Stimulated activated naive CD8-positive, alpha-beta T cell treated with anti-CD3 and anti-CD28 coated beads, Interleukin-15, Interleukin-2, amounts not matched to agents 100 ng/mL and 50 ng/mL, for 24 hours (primary cell): ENCODE measurements around the gene SLC22A5.

Source experiments
- H3K27ac Mint-ChIP-seq: one replicate; pipeline ENCODE4 v1.8.0; 2021; ENCODE audit warnings: mild to moderate bottlenecking, mixed read lengths
- H3K27me3 Mint-ChIP-seq: one replicate; pipeline ENCODE4 v1.8.0; 2021; ENCODE audit warnings: mixed read lengths
- H3K36me3 Mint-ChIP-seq: one replicate; pipeline ENCODE4 v1.8.0; 2021; ENCODE audit warnings: low read depth, mixed read lengths
- H3K4me1 Mint-ChIP-seq: one replicate; pipeline ENCODE4 v1.8.0; 2021; ENCODE audit warnings: low read depth, mixed read lengths
- H3K4me3 Mint-ChIP-seq: one replicate; pipeline ENCODE4 v1.8.0; 2021; ENCODE audit warnings: mild to moderate bottlenecking, mixed read lengths
- H3K9me3 Mint-ChIP-seq: one replicate; pipeline ENCODE4 v1.8.0; 2021; ENCODE audit warnings: mixed read lengths

Gene SLC22A5

GRCh38 chr5:132354381-132355139 is 14.9 kb upstream of the SLC22A5 start:
- Mint-ChIP-seq H3K4me3 (no peak overlapping the region), H3K4me1 (no peaks in the 10 kb centered on the region), H3K36me3 (peaks cover 5% of the 10 kb centered on the region), H3K9me3 (no peaks in the 10 kb centered on the region), H3K27ac (no peak overlapping the region), H3K27me3 (no peaks in the 10 kb centered on the region)

DNA sequence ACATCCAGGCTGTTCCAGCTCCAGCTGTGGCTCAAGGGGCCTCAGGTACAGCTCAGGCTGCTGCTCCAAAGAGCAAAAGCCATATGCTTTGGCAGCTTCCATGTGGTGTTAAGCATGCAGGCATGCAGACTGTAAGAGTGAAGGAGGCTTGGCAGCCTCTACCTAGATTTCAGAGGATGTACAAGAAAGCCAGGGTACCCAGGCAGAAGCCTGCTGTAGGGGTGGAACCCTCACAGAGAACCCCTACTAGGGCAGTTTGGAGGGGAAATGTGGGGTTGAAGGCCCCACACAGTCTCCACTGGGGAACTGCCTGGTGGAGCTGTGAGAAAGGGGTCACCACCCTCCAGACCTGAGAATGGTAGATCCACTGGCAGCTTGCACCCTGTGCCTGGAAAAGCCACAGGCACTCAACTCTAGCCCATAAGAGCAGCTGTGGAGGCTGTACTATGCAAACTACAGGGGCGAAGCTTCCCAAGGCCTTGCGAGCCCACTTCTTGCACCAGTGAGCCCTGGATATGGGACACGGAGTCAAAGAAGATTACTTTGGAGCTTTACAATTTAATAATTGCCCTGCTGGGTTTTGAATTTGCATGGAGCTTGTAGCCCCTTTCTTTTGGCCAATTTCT is 14.3 kb upstream of the SLC22A5 start:
- H3K36me3 Mint-ChIP-seq: no peaks in the 10 kb centered on the region
- no peak overlapping the region for H3K4me3 Mint-ChIP-seq
- no peaks in the 10 kb centered on the region for H3K27me3 Mint-ChIP-seq
- no peaks in the 10 kb centered on the region for H3K9me3 Mint-ChIP-seq
- H3K27ac Mint-ChIP-seq: no peak overlapping the region
- H3K4me1 Mint-ChIP-seq: no peaks in the 10 kb centered on the region

DNA sequence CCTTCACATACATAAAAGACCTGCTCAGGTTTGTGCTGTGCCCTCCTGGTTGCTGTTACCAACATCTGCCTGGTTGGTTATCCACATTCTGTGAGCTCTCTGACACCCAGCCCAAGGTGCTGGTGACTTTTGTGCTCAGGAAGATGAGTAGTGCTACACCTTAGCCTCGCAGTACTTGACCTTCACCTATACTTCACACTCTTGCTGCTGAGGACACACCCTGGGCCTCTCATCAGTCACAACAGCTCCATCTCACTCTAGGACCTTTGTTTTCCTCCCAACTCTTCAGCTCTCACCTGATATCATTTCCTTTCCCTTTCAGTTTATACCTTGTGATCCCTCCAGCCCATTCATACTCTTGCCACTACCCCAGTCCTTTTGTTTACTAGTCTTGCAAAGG is 10.7 kb upstream of the SLC22A5 start:
- no peaks in the 10 kb centered on the region for H3K4me1 Mint-ChIP-seq
- no peaks in the 10 kb centered on the region for H3K27me3 Mint-ChIP-seq
- H3K27ac Mint-ChIP-seq: no peak overlapping the region
- H3K9me3 Mint-ChIP-seq: no peaks in the 10 kb centered on the region
- peaks cover 9% of the 10 kb centered on the region for H3K36me3 Mint-ChIP-seq
- no peak overlapping the region for H3K4me3 Mint-ChIP-seq

GRCh38 chr5:132362086-132362485 is 7.4 kb upstream of the SLC22A5 start:
- H3K27me3 Mint-ChIP-seq: no peaks in the 10 kb centered on the region
- no peaks in the 10 kb centered on the region for H3K9me3 Mint-ChIP-seq
- no peak overlapping the region for H3K4me3 Mint-ChIP-seq
- H3K36me3 Mint-ChIP-seq: peaks cover 17% of the 10 kb centered on the region
- H3K4me1 Mint-ChIP-seq: no peaks in the 10 kb centered on the region
- H3K27ac Mint-ChIP-seq: no peak overlapping the region

DNA sequence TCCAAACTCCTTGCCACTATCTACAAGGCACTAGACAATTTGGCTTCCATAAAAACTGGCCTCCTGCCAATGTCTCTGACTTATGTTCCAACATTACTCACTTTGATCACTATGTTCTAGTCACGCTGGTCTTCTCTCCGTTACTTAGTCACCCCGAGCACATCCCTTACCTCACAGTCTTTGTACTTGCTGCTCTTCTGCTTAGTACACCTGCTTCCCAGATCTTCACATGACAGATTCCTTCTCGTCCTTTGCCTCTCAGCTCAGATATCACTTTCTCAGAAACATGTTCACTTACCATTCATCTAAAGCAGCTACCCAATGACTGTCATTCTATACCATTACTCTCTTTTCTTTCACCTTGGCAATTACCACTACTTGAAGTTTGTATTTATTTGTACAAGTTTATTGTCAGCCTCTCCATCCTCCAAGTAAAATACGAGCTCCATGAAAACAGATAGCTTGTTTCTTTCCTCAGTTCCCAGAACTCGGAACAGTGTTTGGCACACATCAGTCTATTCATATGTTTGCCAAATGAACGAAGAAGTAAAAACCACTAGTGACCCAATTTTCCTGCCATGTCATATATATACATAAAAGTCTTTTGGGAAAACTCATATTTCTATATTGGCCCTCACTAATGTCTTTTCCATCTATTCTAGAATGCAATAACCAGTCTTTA is 5.9 kb upstream of the SLC22A5 start:
- H3K4me3 Mint-ChIP-seq: no peak overlapping the region
- H3K36me3 Mint-ChIP-seq: peaks cover 17% of the 10 kb centered on the region
- H3K4me1 Mint-ChIP-seq: no peaks in the 10 kb centered on the region
- no peaks in the 10 kb centered on the region for H3K9me3 Mint-ChIP-seq
- H3K27ac Mint-ChIP-seq: no peak overlapping the region
- H3K27me3 Mint-ChIP-seq: no peaks in the 10 kb centered on the region

DNA sequence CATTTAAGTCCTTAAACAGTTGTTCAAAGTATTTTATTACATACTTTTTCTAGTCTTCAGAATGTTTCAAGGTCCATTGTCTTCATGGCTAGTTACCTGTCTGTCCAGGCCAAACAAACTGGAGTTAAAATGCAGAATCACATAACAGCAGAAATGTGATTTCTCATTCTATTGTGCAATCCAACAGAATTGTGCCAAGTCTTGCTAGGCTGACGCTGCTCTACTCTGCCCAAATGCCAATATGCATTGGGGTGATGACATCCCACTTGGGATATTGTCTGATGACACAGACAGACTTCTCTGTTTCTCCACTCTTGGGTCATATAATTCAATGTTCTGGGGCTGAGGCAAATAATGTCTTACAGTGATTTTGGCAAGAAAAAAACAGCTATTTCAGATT is 5.2 kb upstream of the SLC22A5 start:
- H3K27ac Mint-ChIP-seq: no peak overlapping the region
- H3K36me3 Mint-ChIP-seq: peaks cover 17% of the 10 kb centered on the region
- no peaks in the 10 kb centered on the region for H3K27me3 Mint-ChIP-seq
- no peak overlapping the region for H3K4me3 Mint-ChIP-seq
- H3K9me3 Mint-ChIP-seq: no peaks in the 10 kb centered on the region
- H3K4me1 Mint-ChIP-seq: peaks cover 5% of the 10 kb centered on the region

DNA sequence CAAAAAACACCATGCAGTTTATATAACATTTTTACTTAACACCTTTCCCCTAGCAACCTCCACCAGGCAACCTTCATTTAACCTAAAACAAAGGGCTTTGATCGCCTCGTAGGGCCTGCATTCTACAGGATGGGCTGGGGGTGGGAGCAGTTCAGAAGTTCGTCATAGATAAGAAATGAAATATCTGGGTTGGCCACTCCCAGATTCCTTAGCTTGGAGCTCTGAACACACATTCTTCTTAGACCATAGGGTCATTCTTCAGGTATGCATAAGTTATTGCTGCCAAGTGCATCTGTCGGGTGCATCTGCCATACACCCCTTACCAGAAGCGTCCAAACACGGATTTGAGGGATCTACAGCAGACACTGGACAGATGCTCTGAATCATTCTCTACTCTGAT is 4.3 kb upstream of the SLC22A5 start:
- H3K36me3 Mint-ChIP-seq: peaks cover 17% of the 10 kb centered on the region
- H3K4me1 Mint-ChIP-seq: peaks cover 5% of the 10 kb centered on the region
- H3K27me3 Mint-ChIP-seq: no peaks in the 10 kb centered on the region
- H3K4me3 Mint-ChIP-seq: no peak overlapping the region
- no peak overlapping the region for H3K27ac Mint-ChIP-seq
- no peaks in the 10 kb centered on the region for H3K9me3 Mint-ChIP-seq

- Mint-ChIP-seq H3K36me3 (peaks cover 13% of the 10 kb centered on the region), H3K4me3 (no peak overlapping the region), H3K9me3 (no peaks in the 10 kb centered on the region), H3K27me3 (no peaks in the 10 kb centered on the region), H3K27ac (no peak overlapping the region), H3K4me1 (peaks cover 30% of the 10 kb centered on the region)
These were observed 1.3 kb upstream of the SLC22A5 start for GRCh38 chr5:132368186-132368585.

- Mint-ChIP-seq H3K36me3 (peaks cover 5% of the 10 kb centered on the region), H3K4me1 (peaks cover 30% of the 10 kb centered on the region), H3K27ac (peak overlapping the region; percentile 56), H3K9me3 (no peaks in the 10 kb centered on the region), H3K27me3 (no peaks in the 10 kb centered on the region), H3K4me3 (peak overlapping the region; percentile 86)
These were observed 470 bp upstream of the SLC22A5 start for GRCh38 chr5:132369007-132369473.

GRCh38 chr5:132370181-132370970 is 866 bp downstream of the SLC22A5 start:
- H3K36me3 Mint-ChIP-seq: no peaks in the 10 kb centered on the region
- no peaks in the 10 kb centered on the region for H3K9me3 Mint-ChIP-seq
- peak overlapping the region; percentile 86 for H3K4me3 Mint-ChIP-seq
- no peaks in the 10 kb centered on the region for H3K27me3 Mint-ChIP-seq
- H3K4me1 Mint-ChIP-seq: peaks cover 30% of the 10 kb centered on the region
- H3K27ac Mint-ChIP-seq: peak overlapping the region; percentile 81

DNA sequence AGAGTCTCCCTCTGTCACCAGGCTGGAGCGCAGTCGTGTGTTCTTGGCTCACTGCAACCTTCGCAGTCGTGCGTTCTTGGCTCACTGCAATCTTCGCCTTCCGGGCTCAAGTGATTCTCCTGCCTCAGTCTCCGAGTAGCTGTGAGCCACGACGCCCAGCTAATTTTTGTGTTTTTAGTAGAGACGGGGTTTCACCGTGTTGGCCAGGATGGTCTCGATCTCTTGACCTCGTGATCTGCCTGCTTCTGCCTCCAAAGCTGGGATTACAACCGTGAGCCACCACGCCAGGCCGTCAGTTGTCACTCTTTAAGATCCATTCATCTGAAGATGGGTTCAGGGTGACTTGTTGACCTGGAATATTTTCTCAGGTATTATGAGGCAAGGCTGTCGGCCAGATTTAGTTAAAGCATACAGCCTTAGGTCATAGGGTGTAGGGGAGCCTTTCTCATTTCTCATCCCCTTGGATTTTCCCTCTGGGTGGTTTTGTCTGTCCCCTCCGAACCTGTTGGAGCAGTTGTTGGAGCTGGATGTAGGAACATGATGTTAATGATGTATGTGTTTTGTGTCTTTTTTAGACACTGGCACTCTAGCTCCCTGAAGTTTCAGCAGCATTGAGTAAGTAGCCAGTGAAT is 1.6 kb downstream of the SLC22A5 start:
- Mint-ChIP-seq H3K36me3 (no peaks in the 10 kb centered on the region), H3K9me3 (no peaks in the 10 kb centered on the region), H3K27me3 (no peaks in the 10 kb centered on the region), H3K4me1 (peaks cover 30% of the 10 kb centered on the region), H3K27ac (peak overlapping the region; percentile 81), H3K4me3 (peak overlapping the region; percentile 86)

DNA sequence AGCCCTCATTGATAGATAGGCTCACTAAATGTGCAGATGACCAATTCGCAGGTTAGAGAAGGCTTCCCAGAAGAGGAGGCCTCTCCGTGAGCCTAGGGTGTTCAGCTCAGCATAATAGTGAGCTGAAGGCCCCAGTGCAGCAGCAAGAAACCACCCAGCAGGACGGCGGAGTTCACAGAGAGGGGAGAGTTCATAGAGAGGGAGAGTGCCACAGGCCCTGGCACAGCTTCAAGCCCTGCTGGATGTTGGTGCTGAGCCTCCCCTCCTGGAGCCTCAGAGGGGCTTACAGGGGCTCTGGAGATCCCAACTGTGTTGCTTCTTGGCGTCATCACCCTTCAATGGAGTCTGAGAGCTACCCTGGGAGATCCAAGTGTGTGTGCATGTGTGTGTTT is 2.1 kb downstream of the SLC22A5 start:
- no peak overlapping the region for H3K27ac Mint-ChIP-seq
- no peaks in the 10 kb centered on the region for H3K27me3 Mint-ChIP-seq
- peaks cover 30% of the 10 kb centered on the region for H3K4me1 Mint-ChIP-seq
- H3K36me3 Mint-ChIP-seq: no peaks in the 10 kb centered on the region
- peak overlapping the region; percentile 86 for H3K4me3 Mint-ChIP-seq
- H3K9me3 Mint-ChIP-seq: no peaks in the 10 kb centered on the region

GRCh38 chr5:132372127-132372526 is 2.6 kb downstream of the SLC22A5 start:
- H3K9me3 Mint-ChIP-seq: no peaks in the 10 kb centered on the region
- no peaks in the 10 kb centered on the region for H3K27me3 Mint-ChIP-seq
- H3K4me1 Mint-ChIP-seq: peaks cover 30% of the 10 kb centered on the region
- H3K4me3 Mint-ChIP-seq: no peak overlapping the region
- no peak overlapping the region for H3K27ac Mint-ChIP-seq
- H3K36me3 Mint-ChIP-seq: no peaks in the 10 kb centered on the region

DNA sequence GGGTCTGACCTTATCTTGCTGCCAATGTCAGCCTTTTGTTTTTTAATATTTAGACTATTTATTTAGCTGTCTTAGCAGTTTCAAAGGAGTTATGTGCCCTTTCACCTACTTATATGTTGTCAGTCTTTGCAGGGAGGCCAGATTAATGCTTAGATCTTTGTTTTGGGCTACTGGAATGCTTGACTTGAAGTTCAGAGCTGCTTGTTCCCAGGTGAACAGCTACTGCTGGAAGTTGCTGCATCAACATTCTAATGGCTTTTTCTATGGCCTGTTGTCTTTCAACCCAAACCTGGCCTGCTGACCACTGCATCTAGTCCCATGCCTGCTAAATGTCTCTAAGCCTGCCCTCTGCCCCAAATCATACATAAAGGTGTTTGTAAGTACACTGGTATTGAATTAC is 3.0 kb downstream of the SLC22A5 start:
- Mint-ChIP-seq H3K4me1 (peaks cover 30% of the 10 kb centered on the region), H3K36me3 (no peaks in the 10 kb centered on the region), H3K9me3 (no peaks in the 10 kb centered on the region), H3K27me3 (no peaks in the 10 kb centered on the region), H3K27ac (no peak overlapping the region), H3K4me3 (no peak overlapping the region)
